Measurements from ENCODE around the gene STAM.

GRCh38 chr10:17675638-17676037, 31.7 kb downstream of the STAM start:
- TF ChIP-seq CTCF (conservative IDR thresholded peaks at IDR 0.05; ENCODE audit: low read length): no peak
- no peak for TF ChIP-seq EZH2phosphoT487 (IDR thresholded peaks at IDR 0.05; ENCODE audit: borderline replicate concordance, low read depth, low read length)
